Right cardiac atrium (tissue), 5 donors: ENCODE measurements around the gene PRDM11. TPM values are rescaled to one million over a fixed set of nuclear protein-coding genes. Genes with fewer than 3 reads are reported as not detected.

Experiments
- ATAC-seq, 2 donors: fragments of 200-7000 bp; cut with Tn5 transposase; one replicate each; pipeline versions ENCODE4 v1.8.0 to v1.9.1; 2020; ENCODE audit warnings: moderate library complexity in 2 of 2, mild to moderate bottlenecking in 1 of 2
- DNase-seq, 3 donors: peaks; one replicate each; pipeline ENCODE4 v3.0.0-alpha.2; 2020
- H3K27ac ChIP-seq: one replicate; pipeline ENCODE4 v1.5.1; 2013; ENCODE audit warnings: mild to moderate bottlenecking, low read length, control low read depth, moderate library complexity
- H3K27me3 ChIP-seq: one replicate; pipeline ENCODE4 v1.6.1; 2013; ENCODE audit not compliant: control insufficient read depth, insufficient read depth
- H3K4me1 ChIP-seq: one replicate; pipeline ENCODE4 v1.6.1; 2013; ENCODE audit warnings: low read length; ENCODE audit not compliant: control insufficient read depth, insufficient read depth
- H3K4me3 ChIP-seq: one replicate; pipeline ENCODE4 v1.5.1; 2013; ENCODE audit warnings: low read length, control low read depth
- H3K9me3 ChIP-seq: one replicate; pipeline ENCODE4 v1.6.1; 2013; ENCODE audit warnings: low read length; ENCODE audit not compliant: control insufficient read depth
- WGBS: extraction: QIAGEN DNeasy Blood & Tissue Kit; methylation state at CpG from one replicate; pipeline ENCODE4 v1.1.7; 2013; 5-methylcytosine and 5-hydroxymethylcytosine counted together
- intact Hi-C, 4 donors: fragments of 100-400 bp; cut with DNase I; formaldehyde crosslinking; loops; one replicate each; pipeline versions ENCODE4 v1.11.0 to v1.14.0; 2022 to 2023
- polyA plus RNA-seq: library from polyadenylated mRNA; stranded (reverse); fragments of 200-250 nt; gene quantifications from one replicate; pipeline ENCODE4 v1.2.3, GENCODE V29; 2013
- total RNA-seq, 4 donors: library from RNA; stranded (reverse); fragmentation: NEBNext Ultra II Directional; extraction: Animal tissue kit (Norgen Biotek cat#: 25700); gene quantifications; one replicate each; pipeline ENCODE4 v1.2.1, GENCODE V29; 2021
- donor health status: healthy with polysubstance abuse.
- donor health status: DM: no; HTN: yes; CAD: no.
- donor health status: DM: no; HTN: no; CAD: no.
- donor health status: DM: no; HTN: yes; CAD: no; lungs with severe emphysema.
- donor health status: DM: yes; HTN: yes; CAD: no.

PRDM11 gene
- total and polyA plus RNA-seq, 5 donors: 9.5 to 33.9 (median 28.7) TPM

GRCh38 chr11:45189230-45189629, 42.8 kb downstream of the PRDM11 start:
- intact Hi-C loops: no loop called here
- 84% methylated on average over 5 of the region's 5 CpGs for WGBS

GRCh38 chr11:45193695-45194094, 47.3 kb downstream of the PRDM11 start:
- WGBS: 57% methylated on average over 6 of the region's 6 CpGs
- intact Hi-C loops: no loop called here
- peak; percentile 81 to 91 for ATAC-seq
- Histone ChIP-seq H3K27ac (peak overlapping the region; percentile 62), H3K4me1 (peaks cover 3% of the 10 kb centered on the region), H3K4me3 (no peak overlapping the region), H3K27me3 (no peaks in the 10 kb centered on the region), H3K9me3 (no peaks in the 10 kb centered on the region)
- DNase-seq: peak; percentile 58 to 78 (median 78)

More at GRCh38 chr11:45189230-45189629, 42.8 kb downstream of the PRDM11 start:
- DNase-seq: no peak
- no peak overlapping the region for H3K4me3 ChIP-seq
- H3K9me3 ChIP-seq: no peaks in the 10 kb centered on the region
- no peak overlapping the region for H3K27ac ChIP-seq
- H3K4me1 ChIP-seq: peaks cover 3% of the 10 kb centered on the region
- no peaks in the 10 kb centered on the region for H3K27me3 ChIP-seq
- no peak for ATAC-seq

GRCh38 chr11:45204761-45205160, 58.3 kb downstream of the PRDM11 start:
- peak in 1 of 2 donors; percentile 13 for ATAC-seq
- no peak overlapping the region for H3K27ac ChIP-seq
- H3K9me3 ChIP-seq: no peaks in the 10 kb centered on the region
- intact Hi-C loops: loop anchor here in 1 of 4 donors (10.0 kb wide), 1 partner anchor 90 kb away; no protein-coding TSS in a partner anchor
- peaks cover 10% of the 10 kb centered on the region for H3K4me1 ChIP-seq
- peak in 2 of 3 donors; percentile 70 for DNase-seq
- H3K4me3 ChIP-seq: no peak overlapping the region
- no peaks in the 10 kb centered on the region for H3K27me3 ChIP-seq
- 51% methylated on average over 8 of the region's 8 CpGs for WGBS

GRCh38 chr11:45205978-45206377, 59.5 kb downstream of the PRDM11 start:
- Histone ChIP-seq H3K27ac (peak overlapping the region; percentile 34), H3K27me3 (no peaks in the 10 kb centered on the region), H3K4me3 (no peak overlapping the region), H3K4me1 (peaks cover 20% of the 10 kb centered on the region), H3K9me3 (no peaks in the 10 kb centered on the region)
- ATAC-seq: no peak
- intact Hi-C loops: loop anchor here in 1 of 4 donors (10.0 kb wide), 1 partner anchor 89 kb away; no protein-coding TSS in a partner anchor
- 68% methylated on average over 7 of the region's 7 CpGs for WGBS
- DNase-seq: peak in 1 of 3 donors; percentile 55

- H3K27me3 ChIP-seq: no peaks in the 10 kb centered on the region
- intact Hi-C loops: loop anchor here in 1 of 4 donors (10.0 kb wide), 1 partner anchor 87 kb away; no protein-coding TSS in a partner anchor
- H3K27ac ChIP-seq: peak overlapping the region; percentile 6
- no peak for DNase-seq
- 69% methylated on average over 8 of the region's 8 CpGs for WGBS
- H3K4me3 ChIP-seq: no peak overlapping the region
- H3K4me1 ChIP-seq: peaks cover 22% of the 10 kb centered on the region
- H3K9me3 ChIP-seq: no peaks in the 10 kb centered on the region
- peak in 1 of 2 donors; percentile 43 for ATAC-seq
These were observed 61.7 kb downstream of the PRDM11 start for GRCh38 chr11:45208135-45208534.

GRCh38 chr11:45209000-45209879, 62.8 kb downstream of the PRDM11 start:
- Histone ChIP-seq H3K9me3 (no peaks in the 10 kb centered on the region), H3K4me1 (peaks cover 22% of the 10 kb centered on the region), H3K27me3 (no peaks in the 10 kb centered on the region), H3K27ac (peak overlapping the region; percentile 86), H3K4me3 (no peak overlapping the region)
- WGBS: 68% methylated on average over 35 of the region's 35 CpGs
- no peak for ATAC-seq
- intact Hi-C loops: loop anchor here in 1 of 4 donors (10.0 kb wide), 1 partner anchor 86 kb away; no protein-coding TSS in a partner anchor
- DNase-seq: peak in 2 of 3 donors; percentile 56 to 65

- Histone ChIP-seq H3K9me3 (no peaks in the 10 kb centered on the region), H3K4me3 (no peak overlapping the region), H3K27me3 (no peaks in the 10 kb centered on the region), H3K27ac (peak overlapping the region; percentile 86), H3K4me1 (peaks cover 22% of the 10 kb centered on the region)
- DNase-seq (peak; percentile 93 to 98 (median 95)), ATAC-seq (peak; percentile 95)
- intact Hi-C loops: loop anchor here in 1 of 4 donors (10.0 kb wide), 2 partner anchors 65 to 85 kb away; partner anchors contain the start of gene PRDM11
- WGBS: 7% methylated on average over 29 of the region's 29 CpGs
These were observed 63.7 kb downstream of the PRDM11 start for GRCh38 chr11:45209891-45210699.

- DNase-seq (peak in 2 of 3 donors; percentile 70 to 72), ATAC-seq (no peak)
- Histone ChIP-seq H3K9me3 (no peaks in the 10 kb centered on the region), H3K4me3 (no peak overlapping the region), H3K4me1 (peaks cover 22% of the 10 kb centered on the region), H3K27me3 (no peaks in the 10 kb centered on the region), H3K27ac (peak overlapping the region; percentile 86)
- intact Hi-C loops: loop anchor here in 1 of 4 donors (10.0 kb wide), 1 partner anchor 66 kb away; the partner anchor contains the start of gene PRDM11
- 68% methylated on average over 9 of the region's 9 CpGs for WGBS
These were observed 64.4 kb downstream of the PRDM11 start for GRCh38 chr11:45210846-45211245.

- Histone ChIP-seq H3K9me3 (no peaks in the 10 kb centered on the region), H3K4me3 (no peak overlapping the region), H3K27ac (no peak overlapping the region), H3K27me3 (no peaks in the 10 kb centered on the region), H3K4me1 (peaks cover 22% of the 10 kb centered on the region)
- DNase-seq (no peak), ATAC-seq (no peak)
- WGBS: 83% methylated on average over 9 of the region's 9 CpGs
- intact Hi-C loops: loop anchor here in 1 of 4 donors (10.0 kb wide), 1 partner anchor 67 kb away; the partner anchor contains the start of gene PRDM11
These were observed 65.3 kb downstream of the PRDM11 start for GRCh38 chr11:45211732-45212131.

GRCh38 chr11:45212566-45213315, 66.3 kb downstream of the PRDM11 start:
- 90% methylated on average over 31 of the region's 31 CpGs for WGBS
- peaks cover 22% of the 10 kb centered on the region for H3K4me1 ChIP-seq

More at GRCh38 chr11:45212566-45213315, 66.3 kb downstream of the PRDM11 start:
- no peak for ATAC-seq
- H3K9me3 ChIP-seq: no peaks in the 10 kb centered on the region
- DNase-seq: peak in 2 of 3 donors; percentile 58 to 70
- H3K27me3 ChIP-seq: no peaks in the 10 kb centered on the region
- H3K27ac ChIP-seq: no peak overlapping the region
- intact Hi-C loops: loop anchor here in 1 of 4 donors (10.0 kb wide), 1 partner anchor 68 kb away; the partner anchor contains the start of gene PRDM11
- no peak overlapping the region for H3K4me3 ChIP-seq
